T-cell (primary cell): ENCODE data around the gene KLF3. TPM values are rescaled to one million over a fixed set of nuclear protein-coding genes. Genes with fewer than 3 reads are reported as not detected.

Experiments
- ATAC-seq, 4 experiments: fragments of 200-7000 bp in 3 of 4; fragments of 150-1000 bp in 1 of 4; cut with Tn5 transposase; replicated peaks in 1 of 4; 1 replicate in 3 of 4; 2 replicates in 1 of 4; pipeline ENCODE4 v1.10.0; 2021; ENCODE audit warnings: moderate library complexity in 3 of 4, mild to moderate bottlenecking in 2 of 4, moderate number of reproducible peaks in 1 of 4
- CTCF ChIA-PET, 2 donors: fragments of 300-600 bp; sonication (Branson Sonifier 250); formaldehyde crosslinking; loops; one replicate each; lab custom pipeline; 2022; ENCODE audit warnings: antibody characterized with exemption in 2 of 2; lab: Charles Lee
- POLR2A ChIA-PET, 2 donors: fragments of 300-600 bp; sonication (Branson Sonifier 250); formaldehyde crosslinking; loops; one replicate each; lab custom pipeline; 2022; ENCODE audit warnings: antibody characterized with exemption in 2 of 2; lab: Charles Lee
- DNase-seq, 35 experiments: peaks; one replicate each; pipeline versions ENCODE4 v3.0.0 to v3.0.0-alpha.2; 2013 to 2023
- H3K27ac ChIP-seq: one replicate; pipeline ENCODE4 v1.5.1; 2013; ENCODE audit warnings: low read length
- H3K27me3 ChIP-seq, 2 experiments: replicated peaks in 1 of 2; 1 replicate in 1 of 2; 2 replicates in 1 of 2; pipeline versions ENCODE4 v1.6.1 to v1.7.0; 2013; ENCODE audit warnings: low read length in 1 of 2, mixed read lengths in 1 of 2; ENCODE audit not compliant: control insufficient read depth in 2 of 2, insufficient read depth in 2 of 2; ENCODE audit errors: extremely low read depth in 1 of 2
- H3K36me3 ChIP-seq, 2 donors: 1 replicate in 1 of 2; 2 replicates in 1 of 2; pipeline versions ENCODE4 v1.6.1 to v1.7.0; 2013; ENCODE audit warnings: low read length in 1 of 2; ENCODE audit not compliant: control insufficient read depth in 2 of 2, insufficient read depth in 1 of 2; ENCODE audit errors: extremely low read depth in 1 of 2
- H3K4me1 ChIP-seq, 2 experiments: 1 replicate in 1 of 2; 2 replicates in 1 of 2; pipeline versions ENCODE4 v1.6.1 to v1.7.0; 2013; ENCODE audit warnings: low read length in 2 of 2, mixed read lengths in 1 of 2; ENCODE audit not compliant: insufficient read depth in 2 of 2, control insufficient read depth in 1 of 2; ENCODE audit errors: extremely low read depth in 1 of 2
- H3K4me3 ChIP-seq, 2 donors: 1 replicate in 1 of 2; 2 replicates in 1 of 2; pipeline versions ENCODE4 v1.5.1 to v1.7.0; 2013; ENCODE audit warnings: mild to moderate bottlenecking in 2 of 2, low read length in 1 of 2, moderate library complexity in 1 of 2; ENCODE audit not compliant: control insufficient read depth in 1 of 2; ENCODE audit errors: extremely low read depth in 1 of 2
- H3K9me3 ChIP-seq: 2 replicates; pipeline ENCODE4 v1.7.0; 2013
- H3K27ac Mint-ChIP-seq, 2 donors: one replicate each; pipeline ENCODE4 v1.8.0; 2020 to 2021; ENCODE audit warnings: mild to moderate bottlenecking in 2 of 2, mixed read lengths in 2 of 2
- H3K27me3 Mint-ChIP-seq, 2 donors: one replicate each; pipeline ENCODE4 v1.8.0; 2021 to 2022; ENCODE audit warnings: mixed read lengths in 2 of 2
- H3K36me3 Mint-ChIP-seq: one replicate; pipeline ENCODE4 v1.8.0; 2021; ENCODE audit warnings: mixed read lengths
- H3K4me1 Mint-ChIP-seq, 3 donors: one replicate each; pipeline ENCODE4 v1.8.0; 2020 to 2022; ENCODE audit warnings: mixed read lengths in 3 of 3, mild to moderate bottlenecking in 1 of 3
- H3K4me3 Mint-ChIP-seq, 3 donors: one replicate each; pipeline ENCODE4 v1.8.0; 2020 to 2022; ENCODE audit warnings: mild to moderate bottlenecking in 3 of 3, mixed read lengths in 3 of 3, moderate library complexity in 3 of 3
- H3K9me3 Mint-ChIP-seq, 3 donors: one replicate each; pipeline ENCODE4 v1.8.0; 2020 to 2022; ENCODE audit warnings: mixed read lengths in 3 of 3
- WGBS: methylation state at CpG from one replicate; pipeline ENCODE4 v1.1.5; 2013; ENCODE audit warnings: missing lambda C conversion rate; ENCODE audit not compliant: insufficient coverage; 5-methylcytosine and 5-hydroxymethylcytosine counted together
- total RNA-seq, 35 experiments: library from RNA in 6 of 35; stranded (reverse) in 6 of 35; fragments of 120-200 nt in 1 of 35; gene quantifications; one replicate each; pipeline versions ENCODE4 v1.2.1 to v1.2.4 and lab custom pipeline; 2013 to 2026

The KLF3 gene
- total RNA-seq, 5 donors from 2014 or later (not counting 1 experiment from before 2014, with no cell fraction given) = 115 to 127 (median 124) TPM

GRCh38 chr4:38699112-38699511 is 35.1 kb downstream of the KLF3 start:
- no peaks in the 10 kb centered on the region for H3K4me1 ChIP-seq
- H3K4me1 Mint-ChIP-seq = peaks cover 4 to 35% (median 16%) of the 10 kb centered on the region in 3 donors
- POLR2A ChIA-PET = no interaction called here
- no peaks in the 10 kb centered on the region for H3K9me3 Mint-ChIP-seq
- no peak overlapping the region for H3K27ac ChIP-seq
- no peak for DNase-seq
- no peaks in the 10 kb centered on the region for H3K9me3 ChIP-seq
- CTCF ChIA-PET = interaction anchor here (0.5 to 0.8 kb wide), 3 partner anchors 233 to 424 kb away, joined by 3 read pairs; no protein-coding TSS in a partner anchor
- no peak for ATAC-seq
- no peaks in the 10 kb centered on the region for H3K27me3 Mint-ChIP-seq
- WGBS = 100% methylated on average over 2 of the region's 2 CpGs
- H3K27ac Mint-ChIP-seq = peak overlapping the region in 1 of 2 donors; percentile 10
- no peak overlapping the region for H3K4me3 Mint-ChIP-seq
- H3K4me3 ChIP-seq = no peak overlapping the region
- peaks cover 10 to 50% of the 10 kb centered on the region in 2 donors for H3K36me3 ChIP-seq
- H3K27me3 ChIP-seq = no peaks in the 10 kb centered on the region
- peaks cover 44% of the 10 kb centered on the region for H3K36me3 Mint-ChIP-seq

GRCh38 chr4:38703635-38704034 is 39.6 kb downstream of the KLF3 start:
- ATAC-seq (no peak), DNase-seq (no peak)
- Histone ChIP-seq H3K4me1 (no peaks in the 10 kb centered on the region), H3K27ac (no peak overlapping the region), H3K9me3 (no peaks in the 10 kb centered on the region), H3K27me3 (no peaks in the 10 kb centered on the region), H3K36me3 (peaks cover 4% of the 10 kb centered on the region in 2 donors), H3K4me3 (no peak overlapping the region)
- Mint-ChIP-seq H3K27me3 (no peaks in the 10 kb centered on the region), H3K27ac (no peak overlapping the region), H3K9me3 (no peaks in the 10 kb centered on the region), H3K36me3 (peaks cover 6% of the 10 kb centered on the region), H3K4me3 (no peak overlapping the region), H3K4me1 (peaks cover 5 to 30% (median 28%) of the 10 kb centered on the region in 3 donors)
- 83% methylated on average over 2 of the region's 4 CpGs for WGBS
- POLR2A ChIA-PET = no interaction called here
- CTCF ChIA-PET = no interaction called here

DNA sequence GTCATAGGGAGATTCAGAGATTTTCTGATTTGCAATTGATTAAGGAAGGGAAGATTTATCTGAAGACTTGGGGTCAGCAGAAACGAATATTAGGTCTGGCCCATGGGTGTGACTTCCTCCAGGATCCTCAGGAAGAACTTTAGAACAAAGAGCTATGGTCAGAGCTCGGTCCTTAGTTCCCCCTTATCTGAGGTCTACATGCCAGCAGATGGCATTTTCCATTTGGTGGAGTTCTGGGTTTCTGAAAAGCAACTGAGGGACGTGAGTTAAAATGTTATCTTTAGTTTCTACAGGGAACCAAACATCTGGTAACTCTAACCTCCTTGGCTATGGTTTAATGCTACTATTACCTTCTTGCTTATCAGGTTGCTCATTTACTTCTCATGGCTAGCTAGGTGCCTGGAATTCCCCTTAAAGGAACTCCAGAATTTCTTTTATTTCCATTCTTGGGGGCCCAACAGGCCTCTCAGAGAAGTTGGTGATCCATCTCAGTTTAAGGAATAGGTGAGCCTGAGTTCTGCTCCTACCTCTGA is 40.7 kb downstream of the KLF3 start:
- ATAC-seq = no peak
- Mint-ChIP-seq H3K27ac (no peak overlapping the region), H3K9me3 (no peaks in the 10 kb centered on the region), H3K27me3 (no peaks in the 10 kb centered on the region), H3K36me3 (no peaks in the 10 kb centered on the region), H3K4me1 (peaks cover 5 to 30% (median 23%) of the 10 kb centered on the region in 3 donors), H3K4me3 (no peak overlapping the region)
- no peak for DNase-seq
- 50% methylated on average over 1 of the region's 3 CpGs for WGBS
- no peak overlapping the region for H3K4me3 ChIP-seq
- H3K27me3 ChIP-seq = no peaks in the 10 kb centered on the region
- ChIA-PET POLR2A (interaction anchor here in 1 of 2 donors (0.6 kb wide), 2 partner anchors 530 to 549 kb away, joined by 4 read pairs; no protein-coding TSS in a partner anchor), CTCF (interaction anchor here (0.7 to 1.2 kb wide), 5 partner anchors 17 to 526 kb away, joined by 3 to 8 read pairs (median 3); no protein-coding TSS in a partner anchor)
- H3K36me3 ChIP-seq = no peaks in the 10 kb centered on the region
- H3K27ac ChIP-seq = no peak overlapping the region
- no peaks in the 10 kb centered on the region for H3K9me3 ChIP-seq
- H3K4me1 ChIP-seq = no peaks in the 10 kb centered on the region

GRCh38 chr4:38706301-38706700 is 42.3 kb downstream of the KLF3 start:
- no peak overlapping the region for H3K4me3 ChIP-seq
- no peak overlapping the region for H3K27ac ChIP-seq
- no peak for DNase-seq
- Mint-ChIP-seq H3K4me1 (peaks cover 5 to 34% (median 23%) of the 10 kb centered on the region in 3 donors), H3K9me3 (no peaks in the 10 kb centered on the region), H3K27ac (no peak overlapping the region), H3K36me3 (no peaks in the 10 kb centered on the region), H3K27me3 (no peaks in the 10 kb centered on the region), H3K4me3 (no peak overlapping the region)
- ATAC-seq = no peak
- H3K9me3 ChIP-seq = no peaks in the 10 kb centered on the region
- WGBS = no CpG with 5 or more reads among the region's 2 CpGs
- no peaks in the 10 kb centered on the region for H3K27me3 ChIP-seq
- POLR2A ChIA-PET = no interaction called here
- peaks cover 0 to 3% of the 10 kb centered on the region in 2 experiments for H3K4me1 ChIP-seq
- CTCF ChIA-PET = no interaction called here
- no peaks in the 10 kb centered on the region for H3K36me3 ChIP-seq

GRCh38 chr4:38710053-38710452 is 46.1 kb downstream of the KLF3 start:
- Mint-ChIP-seq H3K36me3 (peaks cover 9% of the 10 kb centered on the region), H3K4me1 (peaks cover 5 to 24% (median 12%) of the 10 kb centered on the region in 3 donors), H3K27me3 (no peaks in the 10 kb centered on the region), H3K27ac (no peak overlapping the region), H3K4me3 (no peak overlapping the region), H3K9me3 (peaks cover 9 to 15% (median 12%) of the 10 kb centered on the region in 3 donors)
- ATAC-seq (no peak), DNase-seq (no peak)
- no peak overlapping the region for H3K27ac ChIP-seq
- peaks cover 0 to 3% of the 10 kb centered on the region in 2 experiments for H3K4me1 ChIP-seq
- H3K36me3 ChIP-seq = no peaks in the 10 kb centered on the region
- POLR2A ChIA-PET = no interaction called here
- CTCF ChIA-PET = no interaction called here
- H3K4me3 ChIP-seq = no peak overlapping the region
- H3K27me3 ChIP-seq = no peaks in the 10 kb centered on the region
- WGBS = no CpG with 5 or more reads among the region's 2 CpGs
- H3K9me3 ChIP-seq = peaks cover 2% of the 10 kb centered on the region

- POLR2A ChIA-PET = no interaction called here
- WGBS = no CpG with 5 or more reads among the region's 2 CpGs
- H3K4me1 ChIP-seq = peaks cover 0 to 3% of the 10 kb centered on the region in 2 experiments
- Mint-ChIP-seq H3K36me3 (peaks cover 9% of the 10 kb centered on the region), H3K4me1 (peaks cover 5 to 20% (median 10%) of the 10 kb centered on the region in 3 donors), H3K9me3 (peaks cover 9 to 15% (median 12%) of the 10 kb centered on the region in 3 donors), H3K27me3 (no peaks in the 10 kb centered on the region), H3K27ac (no peak overlapping the region), H3K4me3 (no peak overlapping the region)
- ATAC-seq (no peak), DNase-seq (no peak)
- no peak overlapping the region for H3K4me3 ChIP-seq
- H3K9me3 ChIP-seq = peaks cover 2% of the 10 kb centered on the region
- CTCF ChIA-PET = interaction anchor here in 1 of 2 donors (0.7 kb wide), 1 partner anchor 37 kb away, joined by 4 read pairs; no protein-coding TSS in a partner anchor
- no peaks in the 10 kb centered on the region for H3K27me3 ChIP-seq
- no peaks in the 10 kb centered on the region for H3K36me3 ChIP-seq
- no peak overlapping the region for H3K27ac ChIP-seq
Observed at GRCh38 chr4:38711066-38711465, 47.1 kb downstream of the KLF3 start.
